ENCODE data around the gene KIF7. TPM values are rescaled to one million over a fixed set of nuclear protein-coding genes. Genes with fewer than 3 reads are reported as not detected.

Gene KIF7
- total and polyA plus RNA-seq, 2 of the 4 experiments (the other 2 are of a cell fraction): 5.0 to 9.0 TPM

- Histone ChIP-seq H3K9ac (ENCODE audit: low read depth, low read length) (no peak overlapping the region), H3K18ac (ENCODE audit: low read depth, low read length) (no peak overlapping the region), H2BK20ac (ENCODE audit: low read depth, low read length) (no peak overlapping the region), H2BK120ac (ENCODE audit: low read depth, low read length) (no peak overlapping the region), H4K91ac (ENCODE audit: insufficient read depth, low read depth, low read length) (no peak overlapping the region), H2AFZ (replicated peaks; ENCODE audit: low read length, poor library complexity) (no peak overlapping the region), H2BK5ac (ENCODE audit: low read depth, low read length, poor library complexity, severe bottlenecking) (no peak overlapping the region), H3K27ac (ENCODE audit: insufficient read depth, low read length) (no peak overlapping the region), H2AK9ac (replicated peaks; ENCODE audit: low read depth, low read length, poor library complexity) (no peak overlapping the region), H4K8ac (ENCODE audit: low read depth in 2 of 2, low read length in 2 of 2) (no peak overlapping the region), H3K23ac (ENCODE audit: low read depth, low read length) (no peak overlapping the region), H4K5ac (ENCODE audit: low read depth, low read length) (no peak overlapping the region), H3K56ac (ENCODE audit: extremely low read depth, insufficient read depth, low read length) (no peak overlapping the region), H3K36me3 (ENCODE audit: control insufficient read depth, insufficient read depth, low read length) (no peaks in the 10 kb centered on the region), H3K9me1 (ENCODE audit: insufficient read depth, low read length) (peaks cover 9% of the 10 kb centered on the region; the same call in 1 of the 2 replicates), H3K79me1 (ENCODE audit: low read depth in 1 of 2, low read length in 2 of 2) (no peaks in the 10 kb centered on the region), H3K4me3 (ENCODE audit: insufficient read depth, low read depth, low read length) (no peak overlapping the region), H2AK5ac (ENCODE audit: low read depth, low read length) (no peak overlapping the region), H3K9me3 (ENCODE audit: control insufficient read depth, insufficient read depth, low read length) (no peaks in the 10 kb centered on the region), H3K4ac (ENCODE audit: low read depth, low read length) (no peak overlapping the region), H3K14ac (replicated peaks; ENCODE audit: low read depth, low read length) (no peak overlapping the region), H3K4me2 (ENCODE audit: low read depth, low read length) (no peak overlapping the region), H4K20me1 (ENCODE audit: insufficient read depth, low read length) (no peaks in the 10 kb centered on the region), H3K27me3 (ENCODE audit: control insufficient read depth, insufficient read depth, low read length) (no peaks in the 10 kb centered on the region), H2BK15ac (ENCODE audit: low read depth, low read length) (no peak overlapping the region), H3K4me1 (ENCODE audit: control insufficient read depth, insufficient read depth, low read length) (peaks cover 3% of the 10 kb centered on the region)
- BruUV-seq (replicated peaks): no TSS peak
- WGBS, 2 experiments (ENCODE audit: extremely low coverage in 2 of 2, insufficient read length in 1 of 2): 78% methylated on average over 7 of the region's 9 CpGs; no CpG with 5 or more reads in 1 of the 2 experiments
- ChIA-PET CTCF (no interaction called here), POLR2A (ENCODE audit: unreplicated experiment) (no interaction called here)
- TF ChIP-seq MAFK (IDR thresholded peaks at IDR 0.05; ENCODE audit: low read depth, low read length): no peak
- TF ChIP-seq USF2 (IDR thresholded peaks at IDR 0.05; ENCODE audit: low read depth, low read length): no peak
- TF ChIP-seq MXI1 (IDR thresholded peaks at IDR 0.05; ENCODE audit: borderline replicate concordance, low read depth, low read length): no peak
- TF ChIP-seq CTCF (conservative IDR thresholded peaks at IDR 0.05; ENCODE audit: low read depth, low read length): no peak
- TF ChIP-seq BHLHE40 (IDR thresholded peaks at IDR 0.05; ENCODE audit: low read depth, low read length): no peak
- TF ChIP-seq POLR2A (IDR thresholded peaks at IDR 0.05; ENCODE audit: low read depth, low read length): no peak
- no peak for TF ChIP-seq CHD1 (IDR thresholded peaks at IDR 0.05; ENCODE audit: low read depth, low read length)
- no peak for TF ChIP-seq SMC3 (IDR thresholded peaks at IDR 0.05; ENCODE audit: low read depth, low read length)
- TF ChIP-seq CEBPB (IDR thresholded peaks at IDR 0.05; ENCODE audit: low read depth, low read length): no peak
- dilution Hi-C loops (cut with HindIII; ENCODE audit: low sequenced_read_pairs, unreplicated experiment): no loop called here
- DNase-seq: no peak
- intact Hi-C loops (cut with micrococcal nuclease): no loop called here
- no peak for ATAC-seq (ENCODE audit: low read depth)
- in situ Hi-C loops (cut with MboI; ENCODE audit: low sequenced_read_pairs): no loop called here
Observed at GRCh38 chr15:89669309-89669865, 14.1 kb upstream of the KIF7 start.
